Smooth muscle cell (in vitro differentiated cells): ENCODE measurements around the gene PGM5. TPM values are rescaled to one million over a fixed set of nuclear protein-coding genes. Genes with fewer than 3 reads are reported as not detected.

ENCODE experiments used
- DNase-seq: peaks from one replicate; lab custom pipeline; 2025; ENCODE audit not compliant: unreplicated experiment; lab: John Stamatoyannopoulos, UW
- H2AFZ ChIP-seq: fragments of 200-600 bp; sonication (generic); 2 replicates; pipeline ENCODE4 v1.6.0; 2016; ENCODE audit warnings: antibody characterized with exemption, low read depth, mild to moderate bottlenecking
- H3F3A ChIP-seq: fragments of 200-600 bp; sonication (generic); 2 replicates; pipeline ENCODE4 v1.6.0; 2017; ENCODE audit warnings: antibody characterized with exemption, low read depth
- H3K27ac ChIP-seq: fragments of 200-600 bp; sonication (generic); 2 replicates; pipeline ENCODE4 v1.5.1; 2016; ENCODE audit warnings: low read depth, mild to moderate bottlenecking
- H3K27me3 ChIP-seq: fragments of 200-600 bp; sonication (generic); 2 replicates; pipeline ENCODE4 v1.6.1; 2016; ENCODE audit warnings: low read depth, mild to moderate bottlenecking
- H3K36me3 ChIP-seq: fragments of 200-600 bp; sonication (generic); 2 replicates; pipeline ENCODE4 v1.5.1; 2016; ENCODE audit warnings: low read depth
- H3K4me1 ChIP-seq: fragments of 200-600 bp; sonication (generic); 2 replicates; pipeline ENCODE4 v1.5.1; 2016; ENCODE audit warnings: low read depth
- H3K4me2 ChIP-seq: fragments of 200-600 bp; sonication (generic); 2 replicates; pipeline ENCODE4 v1.6.0; 2016; ENCODE audit warnings: mild to moderate bottlenecking
- H3K4me3 ChIP-seq: fragments of 200-600 bp; sonication (generic); 2 replicates; pipeline ENCODE4 v1.5.1; 2016; ENCODE audit warnings: mild to moderate bottlenecking
- H3K79me2 ChIP-seq: fragments of 200-600 bp; sonication (generic); 2 replicates; pipeline ENCODE4 v1.6.0; 2016; ENCODE audit warnings: low read depth, mild to moderate bottlenecking
- H3K9ac ChIP-seq: fragments of 200-600 bp; sonication (generic); 2 replicates; pipeline ENCODE4 v1.6.0; 2016; ENCODE audit warnings: low read depth
- H3K9me3 ChIP-seq: fragments of 200-600 bp; sonication (generic); replicated peaks from 2 replicates; pipeline ENCODE4 v1.5.1; 2016; ENCODE audit warnings: low read depth
- H4K20me1 ChIP-seq: fragments of 200-600 bp; sonication (generic); 2 replicates; pipeline ENCODE4 v1.6.0; 2016; ENCODE audit warnings: low read depth
- CTCF ChIP-seq: fragments of 200-600 bp; sonication (generic); IDR thresholded peaks from 2 replicates; pipeline ENCODE4 v1.5.1; 2017; ENCODE audit warnings: borderline replicate concordance, mild to moderate bottlenecking, antibody characterized with exemption; ENCODE audit not compliant: insufficient read depth, poor library complexity, severe bottlenecking
- WGBS: methylation state at CpG from one replicate; pipeline ENCODE4 v1.1.7; 2016; ENCODE audit warnings: low lambda C conversion rate; 5-methylcytosine and 5-hydroxymethylcytosine counted together
- polyA plus RNA-seq: library from polyadenylated mRNA; unstranded; fragments of >200 nt; fragmentation: Nextera tagmentation; extraction: Ambion mirVana; gene quantifications from 2 replicates; pipeline ENCODE4 v1.2.1, GENCODE V29; 2016
- total RNA-seq: library from RNA; depleted of rRNA; stranded (reverse); fragments of >200 nt; gene quantifications from 2 replicates; pipeline ENCODE4 v1.2.3, GENCODE V29; 2014

The PGM5 gene
- total and polyA plus RNA-seq, 2 experiments from 2014 or later, result 0.77 to 5.6 TPM

DNA sequence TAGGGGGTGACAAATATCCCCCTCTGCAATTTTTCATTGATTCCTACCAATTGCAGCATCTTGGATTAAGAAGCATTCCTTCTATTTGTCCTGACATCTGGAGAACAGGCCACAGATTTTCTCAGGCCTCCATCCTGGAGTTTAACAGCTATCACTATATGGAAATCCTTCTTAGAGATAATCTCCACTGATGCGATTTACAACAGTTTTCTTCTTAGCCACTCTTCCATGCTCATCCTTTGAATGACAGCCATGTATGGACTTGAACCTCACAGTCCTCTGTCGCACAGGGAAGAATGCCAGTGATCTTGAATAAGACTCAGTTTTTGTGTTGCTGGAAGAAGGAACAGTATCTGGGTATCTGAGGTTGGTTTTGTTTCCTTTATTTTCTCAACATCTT, 73.2 kb downstream of the PGM5 start:
- H3K27me3 ChIP-seq, result no peaks in the 10 kb centered on the region
- no peaks in the 10 kb centered on the region for H3K4me1 ChIP-seq
- peaks cover 5% of the 10 kb centered on the region for H3F3A ChIP-seq
- no peak overlapping the region for H3K4me3 ChIP-seq
- no peak for TF ChIP-seq CTCF
- no peak overlapping the region for H3K4me2 ChIP-seq
- H3K36me3 ChIP-seq, result no peaks in the 10 kb centered on the region
- H3K79me2 ChIP-seq, result no peaks in the 10 kb centered on the region
- whole genome bisulfite sequencing, result 26% methylated on average over 2 of the region's 2 CpGs
- no peak overlapping the region for H3K27ac ChIP-seq
- H4K20me1 ChIP-seq, result no peaks in the 10 kb centered on the region
- no peaks in the 10 kb centered on the region for H3K9me3 ChIP-seq
- no peak overlapping the region for H3K9ac ChIP-seq
- DNase-seq, result no peak
- peak overlapping the region; percentile 33 for H2AFZ ChIP-seq

DNA sequence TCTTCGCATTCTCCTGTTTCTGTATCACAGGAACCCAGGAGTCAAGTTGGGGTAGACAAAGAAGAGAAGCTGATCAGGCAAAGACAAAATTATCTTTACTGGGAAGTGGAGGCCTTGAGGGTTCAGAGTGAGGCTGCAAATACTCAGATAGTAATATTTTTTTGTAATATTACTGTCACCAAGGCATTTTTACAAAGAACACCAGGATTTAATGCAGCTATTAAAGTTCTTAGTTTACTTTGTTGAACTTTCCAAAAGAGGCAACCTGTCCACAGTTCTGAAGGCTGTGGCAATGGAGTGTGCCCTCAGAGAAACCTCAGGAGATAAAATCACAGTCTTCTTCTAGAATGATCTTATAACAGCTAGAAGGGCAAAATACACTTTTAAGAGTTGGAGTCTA, 74.9 kb downstream of the PGM5 start:
- no peaks in the 10 kb centered on the region for H3K9me3 ChIP-seq
- TF ChIP-seq CTCF, result no peak
- H3K4me1 ChIP-seq, result no peaks in the 10 kb centered on the region
- no peak overlapping the region for H3K27ac ChIP-seq
- no peak overlapping the region for H3K4me3 ChIP-seq
- no peak for DNase-seq
- no peaks in the 10 kb centered on the region for H3K79me2 ChIP-seq
- no peak overlapping the region for H2AFZ ChIP-seq
- WGBS, result 98% methylated on average over 1 of the region's 1 CpG
- no peaks in the 10 kb centered on the region for H3K27me3 ChIP-seq
- peaks cover 5% of the 10 kb centered on the region for H3F3A ChIP-seq
- no peak overlapping the region for H3K4me2 ChIP-seq
- H4K20me1 ChIP-seq, result no peaks in the 10 kb centered on the region
- H3K9ac ChIP-seq, result no peak overlapping the region
- no peaks in the 10 kb centered on the region for H3K36me3 ChIP-seq

DNA sequence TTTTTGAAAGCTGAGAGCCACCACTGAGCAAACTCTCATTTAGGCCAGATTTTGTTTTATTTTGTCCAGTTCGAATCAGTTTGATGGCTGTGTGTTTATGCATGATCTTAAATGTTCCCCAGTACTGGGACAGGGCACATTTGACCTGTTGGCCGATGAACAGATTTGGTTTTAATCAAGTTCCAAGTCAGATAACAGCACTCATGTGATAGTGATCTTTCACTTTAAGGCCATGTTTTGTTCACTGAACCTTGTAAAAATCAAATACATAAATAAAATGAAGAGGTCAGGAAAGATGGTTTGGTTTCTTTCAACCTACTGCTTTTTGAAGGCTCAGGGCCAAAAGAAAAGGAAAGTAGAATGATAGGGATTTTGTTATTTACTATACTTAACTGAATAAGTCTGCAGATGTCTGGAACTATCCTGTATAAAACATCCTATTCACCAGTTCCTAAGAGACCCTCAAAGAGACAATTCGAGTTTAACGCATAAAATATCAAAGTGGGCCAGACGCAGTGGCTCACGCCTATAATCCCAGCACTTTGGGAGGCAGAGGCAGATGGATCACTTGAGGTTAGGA, 77.2 kb downstream of the PGM5 start:
- DNase-seq, result no peak
- H3K27me3 ChIP-seq, result no peaks in the 10 kb centered on the region
- WGBS, result 62% methylated on average over 6 of the region's 6 CpGs
- H4K20me1 ChIP-seq, result no peaks in the 10 kb centered on the region
- H3K79me2 ChIP-seq, result no peaks in the 10 kb centered on the region
- no peak overlapping the region for H3K27ac ChIP-seq
- no peak overlapping the region for H3K4me3 ChIP-seq
- H3K9me3 ChIP-seq, result no peaks in the 10 kb centered on the region
- peak overlapping the region; percentile 25 for H2AFZ ChIP-seq
- no peaks in the 10 kb centered on the region for H3F3A ChIP-seq
- no peak overlapping the region for H3K9ac ChIP-seq
- H3K36me3 ChIP-seq, result no peaks in the 10 kb centered on the region
- H3K4me2 ChIP-seq, result no peak overlapping the region
- no peaks in the 10 kb centered on the region for H3K4me1 ChIP-seq
- TF ChIP-seq CTCF, result no peak

DNA sequence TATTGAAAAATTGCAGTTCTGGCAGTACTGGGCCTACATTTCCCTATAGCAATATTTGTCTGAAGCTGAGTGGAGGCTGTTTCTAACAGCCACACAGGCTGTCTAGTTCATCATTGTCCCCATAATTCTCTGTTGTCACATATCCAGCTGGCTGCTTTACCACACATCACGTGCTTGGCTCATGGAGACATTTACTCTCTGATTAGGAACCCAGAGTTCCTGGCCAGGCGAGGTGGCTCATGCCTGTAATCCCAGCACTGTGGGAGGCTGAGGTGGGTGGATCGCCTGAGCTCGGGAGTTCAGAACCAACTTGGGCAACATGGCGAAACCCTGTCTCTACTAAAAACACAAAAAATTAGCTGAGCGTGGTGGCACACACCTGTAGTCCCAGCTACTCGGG, 81.4 kb downstream of the PGM5 start:
- Histone ChIP-seq H4K20me1 (no peaks in the 10 kb centered on the region), H3K79me2 (no peaks in the 10 kb centered on the region), H3K9me3 (no peaks in the 10 kb centered on the region), H3K27me3 (no peaks in the 10 kb centered on the region), H3K27ac (no peak overlapping the region), H3K4me1 (no peaks in the 10 kb centered on the region), H3K36me3 (no peaks in the 10 kb centered on the region), H3K4me2 (no peak overlapping the region), H2AFZ (no peak overlapping the region), H3F3A (no peaks in the 10 kb centered on the region), H3K9ac (no peak overlapping the region), H3K4me3 (no peak overlapping the region)
- no peak for TF ChIP-seq CTCF
- DNase-seq, result no peak
- 70% methylated on average over 7 of the region's 7 CpGs for WGBS
